Measurements from ENCODE around the gene TRIM63. TPM values are rescaled to one million over a fixed set of nuclear protein-coding genes. Genes with fewer than 3 reads are reported as not detected.

Gene TRIM63
- total and polyA plus RNA-seq, 9 of the 15 experiments (the other 6 are each of a cell fraction or from before 2014, with no cell fraction given): 0.08 to 0.57 (median 0.36) TPM

DNA sequence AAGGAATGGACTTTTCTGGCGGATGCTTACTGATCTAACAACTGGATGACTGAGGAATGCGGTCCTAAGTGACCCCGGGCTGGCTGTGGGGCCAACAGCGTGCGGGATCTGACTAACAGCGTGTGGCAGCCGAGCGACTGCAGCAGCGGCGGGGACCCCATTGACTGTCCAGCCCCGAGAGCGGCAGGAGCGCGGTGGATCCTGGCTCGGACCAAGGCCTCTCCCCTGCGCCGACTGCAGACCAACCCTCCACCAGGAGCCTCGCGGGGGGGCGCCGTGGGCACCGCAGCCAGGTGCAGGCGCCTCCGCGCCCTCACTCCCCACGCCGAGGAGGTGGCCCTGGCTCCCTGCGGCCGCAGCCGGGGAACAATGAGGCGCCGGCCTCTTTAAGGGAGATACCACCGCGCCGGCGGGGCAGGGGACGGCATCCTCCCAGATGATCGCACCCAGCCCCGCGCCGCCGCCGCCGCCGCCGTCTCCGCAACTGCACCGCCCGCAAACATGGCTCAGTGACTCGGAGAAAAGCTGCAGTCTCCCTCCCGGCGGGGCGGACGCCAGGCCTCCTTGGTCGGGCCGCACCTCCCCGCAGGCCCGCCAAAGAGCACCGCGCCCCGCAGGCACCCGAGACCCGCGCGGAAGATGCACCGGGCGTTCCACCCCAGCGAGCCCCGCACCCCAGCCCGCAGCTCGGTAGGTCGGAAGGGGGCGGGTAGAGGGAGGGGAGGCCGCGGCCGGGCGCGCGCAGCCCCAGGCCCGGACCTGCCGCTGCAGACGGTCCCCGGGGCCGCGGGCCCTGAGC is 43.5 kb upstream of the TRIM63 start (continued):
- TF ChIP-seq SRF (CRISPR knock-in tag; IDR thresholded peaks at IDR 0.05): no peak
- TF ChIP-seq TGIF2 (CRISPR knock-in tag; IDR thresholded peaks at IDR 0.05): 0 out of 2 replicates have a peak, but pooled peaks have one; percentile 45
- TF ChIP-seq HDGF (IDR thresholded peaks at IDR 0.05): no peak
- no peak; the same call in 1 of the 2 replicates for TF ChIP-seq ZNF644 (tag; IDR thresholded peaks at IDR 0.05; ENCODE audit: low read depth)
- no peak for TF ChIP-seq RBM14 (IDR thresholded peaks at IDR 0.05; ENCODE audit: borderline replicate concordance, insufficient read depth, low read depth, low read length)
- peak; percentile 3 for TF ChIP-seq ZNF146 (CRISPR knock-in tag; IDR thresholded peaks at IDR 0.05; ENCODE audit: unreplicated experiment)
- no peak for TF ChIP-seq POLR3A (IDR thresholded peaks at IDR 0.05; ENCODE audit: borderline replicate concordance, extremely low read depth, insufficient read depth, insufficient read length)
- no peak for TF ChIP-seq ZNF12 (CRISPR knock-in tag; IDR thresholded peaks at IDR 0.05)
- no peak for TF ChIP-seq ZNF699 (CRISPR knock-in tag; IDR thresholded peaks at IDR 0.05; ENCODE audit: insufficient replicate concordance)
- TF ChIP-seq, protein P1, sequence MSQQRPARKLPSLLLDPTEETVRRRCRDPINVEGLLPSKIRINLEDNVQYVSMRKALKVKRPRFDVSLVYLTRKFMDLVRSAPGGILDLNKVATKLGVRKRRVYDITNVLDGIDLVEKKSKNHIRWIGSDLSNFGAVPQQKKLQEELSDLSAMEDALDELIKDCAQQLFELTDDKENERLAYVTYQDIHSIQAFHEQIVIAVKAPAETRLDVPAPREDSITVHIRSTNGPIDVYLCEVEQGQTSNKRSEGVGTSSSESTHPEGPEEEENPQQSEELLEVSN (IDR thresholded peaks at IDR 0.05; ENCODE audit: borderline replicate concordance in 1 of 2, extremely low read depth in 1 of 2, insufficient read depth in 1 of 2, insufficient read length in 1 of 2, low read depth in 1 of 2, low read length in 1 of 2, poor library complexity in 1 of 2, severe bottlenecking in 1 of 2): peak; percentile 31 to 61
- TF ChIP-seq, protein P2, sequence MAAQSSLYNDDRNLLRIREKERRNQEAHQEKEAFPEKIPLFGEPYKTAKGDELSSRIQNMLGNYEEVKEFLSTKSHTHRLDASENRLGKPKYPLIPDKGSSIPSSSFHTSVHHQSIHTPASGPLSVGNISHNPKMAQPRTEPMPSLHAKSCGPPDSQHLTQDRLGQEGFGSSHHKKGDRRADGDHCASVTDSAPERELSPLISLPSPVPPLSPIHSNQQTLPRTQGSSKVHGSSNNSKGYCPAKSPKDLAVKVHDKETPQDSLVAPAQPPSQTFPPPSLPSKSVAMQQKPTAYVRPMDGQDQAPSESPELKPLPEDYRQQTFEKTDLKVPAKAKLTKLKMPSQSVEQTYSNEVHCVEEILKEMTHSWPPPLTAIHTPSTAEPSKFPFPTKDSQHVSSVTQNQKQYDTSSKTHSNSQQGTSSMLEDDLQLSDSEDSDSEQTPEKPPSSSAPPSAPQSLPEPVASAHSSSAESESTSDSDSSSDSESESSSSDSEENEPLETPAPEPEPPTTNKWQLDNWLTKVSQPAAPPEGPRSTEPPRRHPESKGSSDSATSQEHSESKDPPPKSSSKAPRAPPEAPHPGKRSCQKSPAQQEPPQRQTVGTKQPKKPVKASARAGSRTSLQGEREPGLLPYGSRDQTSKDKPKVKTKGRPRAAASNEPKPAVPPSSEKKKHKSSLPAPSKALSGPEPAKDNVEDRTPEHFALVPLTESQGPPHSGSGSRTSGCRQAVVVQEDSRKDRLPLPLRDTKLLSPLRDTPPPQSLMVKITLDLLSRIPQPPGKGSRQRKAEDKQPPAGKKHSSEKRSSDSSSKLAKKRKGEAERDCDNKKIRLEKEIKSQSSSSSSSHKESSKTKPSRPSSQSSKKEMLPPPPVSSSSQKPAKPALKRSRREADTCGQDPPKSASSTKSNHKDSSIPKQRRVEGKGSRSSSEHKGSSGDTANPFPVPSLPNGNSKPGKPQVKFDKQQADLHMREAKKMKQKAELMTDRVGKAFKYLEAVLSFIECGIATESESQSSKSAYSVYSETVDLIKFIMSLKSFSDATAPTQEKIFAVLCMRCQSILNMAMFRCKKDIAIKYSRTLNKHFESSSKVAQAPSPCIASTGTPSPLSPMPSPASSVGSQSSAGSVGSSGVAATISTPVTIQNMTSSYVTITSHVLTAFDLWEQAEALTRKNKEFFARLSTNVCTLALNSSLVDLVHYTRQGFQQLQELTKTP (IDR thresholded peaks at IDR 0.05; ENCODE audit: low read depth in 1 of 2, partially characterized antibody in 2 of 2): no peak
- no peak for TF ChIP-seq ZNF445 (CRISPR knock-in tag; IDR thresholded peaks at IDR 0.05; ENCODE audit: low read depth)
- TF ChIP-seq SETDB1 (IDR thresholded peaks at IDR 0.05; ENCODE audit: low read length): no peak
- peak in 1 of 3 experiments; percentile 71 for TF ChIP-seq YY1 (IDR thresholded peaks at IDR 0.05; ENCODE audit: borderline replicate concordance in 1 of 3, control insufficient read depth in 1 of 3, extremely low read depth in 1 of 3, insufficient read depth in 3 of 3, insufficient read length in 1 of 3, insufficient replicate concordance in 2 of 3, low read depth in 1 of 3, low read length in 2 of 3)
- no peak for TF ChIP-seq ZMIZ1 (IDR thresholded peaks at IDR 0.05; ENCODE audit: low read depth in 2 of 2, low read length in 2 of 2)
- no peak for TF ChIP-seq SMARCE1 (IDR thresholded peaks at IDR 0.05)
